Body of pancreas (tissue), 4 donors: Measurements from ENCODE around the gene DEF6.

ENCODE experiments used
- CTCF ChIP-seq, 7 experiments: fragments of 450-650 bp in 4 of 7; fragments of 200-600 bp in 3 of 7; sonication (generic) in 3 of 7; IDR thresholded peaks; one replicate each; pipeline ENCODE4 v1.5.1; 2016 to 2019; ENCODE audit warnings: antibody characterized with exemption in 7 of 7
- POLR2A ChIP-seq, 3 donors: fragments of 450-650 bp; IDR thresholded peaks; one replicate each; pipeline ENCODE4 v1.6.1; 2016; ENCODE audit warnings: antibody characterized with exemption in 3 of 3, mild to moderate bottlenecking in 2 of 3

GRCh38 chr6:35264550-35265274 is 32.9 kb upstream of the DEF6 start:
- TF ChIP-seq POLR2A (IDR thresholded peaks at IDR 0.05), result no peak
- no peak for TF ChIP-seq CTCF (IDR thresholded peaks at IDR 0.05)
